ENCODE measurements around the gene C12orf54. TPM values are rescaled to one million over a fixed set of nuclear protein-coding genes. Genes with fewer than 3 reads are reported as not detected.
"Not testable (repeated sequence)": the region's sequence is repeated elsewhere in the genome, so short reads cannot be mapped to it uniquely, and the experiment has no call there.

C12orf54 gene
- total and polyA plus RNA-seq, 2 of the 8 experiments (the other 6 are each of a cell fraction or from before 2014, with no cell fraction given) = not detected

- H3K27ac ChIP-seq (ENCODE audit: low read depth, low read length); H4K8ac ChIP-seq (ENCODE audit: extremely low read depth, insufficient read depth, low read length); H3K4me1 ChIP-seq (replicated peaks in 1 of 4; ENCODE audit: control insufficient read depth in 3 of 4, insufficient read depth in 4 of 4, low read length in 3 of 4); H2AK5ac ChIP-seq (ENCODE audit: low read depth, low read length); H2BK15ac ChIP-seq (ENCODE audit: low read length); H3K4me2 ChIP-seq (ENCODE audit: insufficient read depth in 1 of 2, low read depth in 2 of 2, low read length in 2 of 2); H4K91ac ChIP-seq (replicated peaks; ENCODE audit: insufficient read length, low read length); CTCF ChIA-PET (ENCODE audit: partially characterized antibody); FAIRE-seq; H3K14ac ChIP-seq (ENCODE audit: insufficient read length); POLR2A ChIA-PET (ENCODE audit: partially characterized antibody); H3K4ac ChIP-seq (replicated peaks; ENCODE audit: insufficient read length, low read depth, low read length); H2BK20ac ChIP-seq (ENCODE audit: low read length); H3K27me3 ChIP-seq (replicated peaks in 1 of 4; ENCODE audit: control insufficient read depth in 3 of 4, extremely low read depth in 1 of 4, insufficient read depth in 3 of 4, low read length in 3 of 4); H3K56ac ChIP-seq (replicated peaks; ENCODE audit: insufficient read length, low read depth, low read length); H4K5ac ChIP-seq (ENCODE audit: insufficient read length, low read depth, low read length); H3K4me3 ChIP-seq (ENCODE audit: extremely low read depth in 1 of 4, insufficient read depth in 2 of 4, low read depth in 3 of 4, low read length in 4 of 4); H3K79me2 ChIP-seq (ENCODE audit: control insufficient read depth in 1 of 2, insufficient read depth in 2 of 2, low read length in 2 of 2); DNase-seq (ENCODE audit: low read depth in 1 of 2, low spot score in 2 of 2); H2BK120ac ChIP-seq (replicated peaks; ENCODE audit: low read depth, low read length); H3K36me3 ChIP-seq (ENCODE audit: control insufficient read depth in 2 of 4, insufficient read depth in 4 of 4, low read length in 3 of 4); H3K79me1 ChIP-seq (ENCODE audit: low read depth, low read length); H3K23me2 ChIP-seq (ENCODE audit: low read depth, low read length); H2BK5ac ChIP-seq (ENCODE audit: low read depth, low read length); H2AFZ ChIP-seq (ENCODE audit: low read length); H4K20me1 ChIP-seq (replicated peaks in 1 of 2; ENCODE audit: control insufficient read depth in 1 of 2, insufficient read depth in 2 of 2, low read length in 2 of 2); H2BK12ac ChIP-seq (ENCODE audit: low read depth, low read length); H3K18ac ChIP-seq (ENCODE audit: extremely low read depth, low read length); H3K9ac ChIP-seq (replicated peaks in 1 of 4; ENCODE audit: extremely low read depth in 1 of 4, low read depth in 3 of 4, low read length in 3 of 4); H3K23ac ChIP-seq (ENCODE audit: insufficient read length): not testable (repeated sequence)
- 83% methylated on average over 10 of the region's 11 CpGs; no CpG with 5 or more reads in 1 of the 2 experiments for WGBS, 2 experiments (ENCODE audit: extremely low coverage in 1 of 2, insufficient coverage in 1 of 2, insufficient read length in 1 of 2, insufficient replicate concordance in 2 of 2, low coverage in 1 of 2, low lambda C conversion rate in 2 of 2, missing lambda C conversion rate in 1 of 2)
- H3K9me3 ChIP-seq (ENCODE audit: insufficient read depth in 2 of 2, low read depth in 1 of 2, low read length in 1 of 2) = peaks cover 19 to 28% of the 10 kb centered on the region in 2 experiments
These were observed 7.8 kb upstream of the C12orf54 start for GRCh38 chr12:48474497-48474896.
